ENCODE data around the gene DAW1.

Gene DAW1

DNA sequence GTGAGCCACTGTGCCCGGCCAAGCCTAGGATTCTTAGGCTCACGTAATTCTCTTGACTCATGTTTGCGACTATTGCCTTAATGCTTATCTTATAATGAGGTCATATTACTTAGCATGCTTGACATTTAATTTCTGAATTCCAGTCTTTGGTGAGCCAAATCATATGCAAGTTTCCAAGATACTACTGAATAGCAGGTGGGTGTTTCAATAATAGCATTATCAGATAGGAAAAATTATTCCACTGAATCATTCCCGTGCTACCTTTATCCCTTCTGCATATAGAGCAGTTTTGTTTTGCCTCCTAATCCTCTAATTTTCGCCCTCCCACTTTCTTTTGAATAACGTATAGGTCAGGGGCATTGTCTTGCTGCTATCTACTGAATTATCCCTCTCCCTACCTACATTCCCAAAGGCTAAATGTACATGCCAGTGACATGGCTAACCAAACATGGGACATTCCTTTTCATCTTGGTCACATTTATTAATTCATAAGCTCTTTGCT, 4.9 kb downstream of the DAW1 start:
- no peaks in the 10 kb centered on the region for H3K4me1 ChIP-seq (ENCODE audit: low read depth, poor library complexity, severe bottlenecking)
- H4K20me1 ChIP-seq (ENCODE audit: insufficient read depth): no peaks in the 10 kb centered on the region
- TF ChIP-seq, protein P1, sequence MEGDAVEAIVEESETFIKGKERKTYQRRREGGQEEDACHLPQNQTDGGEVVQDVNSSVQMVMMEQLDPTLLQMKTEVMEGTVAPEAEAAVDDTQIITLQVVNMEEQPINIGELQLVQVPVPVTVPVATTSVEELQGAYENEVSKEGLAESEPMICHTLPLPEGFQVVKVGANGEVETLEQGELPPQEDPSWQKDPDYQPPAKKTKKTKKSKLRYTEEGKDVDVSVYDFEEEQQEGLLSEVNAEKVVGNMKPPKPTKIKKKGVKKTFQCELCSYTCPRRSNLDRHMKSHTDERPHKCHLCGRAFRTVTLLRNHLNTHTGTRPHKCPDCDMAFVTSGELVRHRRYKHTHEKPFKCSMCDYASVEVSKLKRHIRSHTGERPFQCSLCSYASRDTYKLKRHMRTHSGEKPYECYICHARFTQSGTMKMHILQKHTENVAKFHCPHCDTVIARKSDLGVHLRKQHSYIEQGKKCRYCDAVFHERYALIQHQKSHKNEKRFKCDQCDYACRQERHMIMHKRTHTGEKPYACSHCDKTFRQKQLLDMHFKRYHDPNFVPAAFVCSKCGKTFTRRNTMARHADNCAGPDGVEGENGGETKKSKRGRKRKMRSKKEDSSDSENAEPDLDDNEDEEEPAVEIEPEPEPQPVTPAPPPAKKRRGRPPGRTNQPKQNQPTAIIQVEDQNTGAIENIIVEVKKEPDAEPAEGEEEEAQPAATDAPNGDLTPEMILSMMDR (conservative IDR thresholded peaks at IDR 0.05; ENCODE audit: low read depth, low read length): no peak
- no peaks in the 10 kb centered on the region for H3K27me3 ChIP-seq (ENCODE audit: insufficient read depth, low read depth)
- H3K4me3 ChIP-seq (IDR thresholded peaks at IDR 0.05; ENCODE audit: insufficient read depth, low read depth, low read length): no peak overlapping the region
- H3K36me3 ChIP-seq (ENCODE audit: insufficient read depth): no peaks in the 10 kb centered on the region
- H2AFZ ChIP-seq (ENCODE audit: low read depth): no peak overlapping the region
- H3K4me2 ChIP-seq: no peak overlapping the region
- no peaks in the 10 kb centered on the region for H3K79me2 ChIP-seq (ENCODE audit: insufficient read depth, low read depth)
- no peak overlapping the region for H3K9ac ChIP-seq
- H3K27ac ChIP-seq: no peak overlapping the region

DNA sequence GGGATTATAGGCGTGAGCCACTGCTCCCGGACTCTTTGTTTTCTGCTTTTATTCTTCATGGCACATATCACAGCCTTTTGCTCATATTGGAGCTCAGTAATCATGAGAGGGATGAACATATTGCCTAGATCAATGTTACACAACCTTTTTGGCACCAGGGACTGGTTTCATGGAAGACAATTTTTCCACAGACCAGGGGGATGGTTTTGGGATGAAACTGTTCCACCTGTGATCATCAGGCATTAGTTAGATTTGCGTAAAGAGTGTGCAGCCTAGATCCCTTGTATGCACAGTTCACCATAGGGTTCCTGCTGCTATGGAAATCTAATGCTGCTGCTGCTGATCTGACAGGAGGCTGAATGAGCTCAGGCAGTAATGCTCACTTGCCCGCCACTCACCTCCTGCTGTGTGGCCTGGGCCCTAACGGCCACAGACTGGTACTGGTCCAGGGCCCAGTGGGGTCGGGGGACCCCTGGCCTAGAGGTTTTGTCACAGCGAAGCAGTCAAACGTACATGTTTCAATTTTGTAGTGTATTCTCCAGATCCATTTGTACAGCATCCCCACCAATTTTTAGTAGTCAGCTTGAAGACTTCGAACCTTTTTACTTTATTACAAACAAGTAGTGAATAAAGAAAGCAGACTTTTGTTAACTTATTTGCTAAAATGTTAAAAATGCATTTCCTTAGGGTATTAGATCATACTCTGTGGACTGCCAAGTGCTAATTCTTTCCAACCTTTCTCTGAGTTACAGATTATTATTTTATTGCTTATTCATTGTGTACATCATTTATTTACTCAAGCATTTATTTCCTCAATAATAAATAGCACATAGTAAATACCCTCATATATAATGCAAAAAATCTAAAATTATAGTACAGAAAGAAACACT, 6.2 kb downstream of the DAW1 start:
- H4K20me1 ChIP-seq (ENCODE audit: insufficient read depth): no peaks in the 10 kb centered on the region
- no peak overlapping the region for H3K27ac ChIP-seq
- no peaks in the 10 kb centered on the region for H3K4me1 ChIP-seq (ENCODE audit: low read depth, poor library complexity, severe bottlenecking)
- no peaks in the 10 kb centered on the region for H3K36me3 ChIP-seq (ENCODE audit: insufficient read depth)
- H3K9ac ChIP-seq: no peak overlapping the region
- no peaks in the 10 kb centered on the region for H3K79me2 ChIP-seq (ENCODE audit: insufficient read depth, low read depth)
- no peak overlapping the region for H3K4me3 ChIP-seq (IDR thresholded peaks at IDR 0.05; ENCODE audit: insufficient read depth, low read depth, low read length)
- H3K27me3 ChIP-seq (ENCODE audit: insufficient read depth, low read depth): no peaks in the 10 kb centered on the region
- no peak overlapping the region for H3K4me2 ChIP-seq
- TF ChIP-seq, protein P1 (conservative IDR thresholded peaks at IDR 0.05; ENCODE audit: low read depth, low read length): no peak
- no peak overlapping the region for H2AFZ ChIP-seq (ENCODE audit: low read depth)

DNA sequence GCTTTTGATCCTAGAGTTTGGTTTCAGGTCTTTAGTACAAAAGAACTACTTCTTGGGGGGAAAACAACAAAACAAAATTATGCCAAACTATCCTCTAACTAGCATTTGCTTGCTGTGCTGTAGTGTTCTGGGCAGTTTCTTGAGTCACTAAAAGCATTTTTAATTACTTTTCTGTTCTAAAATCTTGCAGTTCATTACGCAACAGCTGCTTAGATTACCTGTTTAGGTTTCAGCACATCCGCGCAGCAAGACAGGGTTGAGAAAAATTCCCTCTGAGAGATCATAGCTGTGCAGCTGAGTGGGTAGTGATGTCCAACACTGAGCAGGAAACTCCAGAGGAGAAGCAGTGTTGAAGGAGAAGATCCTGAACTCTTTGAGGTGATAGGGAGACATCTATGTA, 9.0 kb downstream of the DAW1 start:
- TF ChIP-seq, protein P1 (conservative IDR thresholded peaks at IDR 0.05; ENCODE audit: low read depth, low read length): no peak
- Histone ChIP-seq H4K20me1 (ENCODE audit: insufficient read depth) (no peaks in the 10 kb centered on the region), H3K4me3 (IDR thresholded peaks at IDR 0.05; ENCODE audit: insufficient read depth, low read depth, low read length) (no peak overlapping the region), H2AFZ (ENCODE audit: low read depth) (no peak overlapping the region), H3K4me2 (no peak overlapping the region), H3K4me1 (ENCODE audit: low read depth, poor library complexity, severe bottlenecking) (no peaks in the 10 kb centered on the region), H3K27me3 (ENCODE audit: insufficient read depth, low read depth) (no peaks in the 10 kb centered on the region), H3K36me3 (ENCODE audit: insufficient read depth) (no peaks in the 10 kb centered on the region), H3K9ac (no peak overlapping the region), H3K79me2 (ENCODE audit: insufficient read depth, low read depth) (no peaks in the 10 kb centered on the region), H3K27ac (no peak overlapping the region)

DNA sequence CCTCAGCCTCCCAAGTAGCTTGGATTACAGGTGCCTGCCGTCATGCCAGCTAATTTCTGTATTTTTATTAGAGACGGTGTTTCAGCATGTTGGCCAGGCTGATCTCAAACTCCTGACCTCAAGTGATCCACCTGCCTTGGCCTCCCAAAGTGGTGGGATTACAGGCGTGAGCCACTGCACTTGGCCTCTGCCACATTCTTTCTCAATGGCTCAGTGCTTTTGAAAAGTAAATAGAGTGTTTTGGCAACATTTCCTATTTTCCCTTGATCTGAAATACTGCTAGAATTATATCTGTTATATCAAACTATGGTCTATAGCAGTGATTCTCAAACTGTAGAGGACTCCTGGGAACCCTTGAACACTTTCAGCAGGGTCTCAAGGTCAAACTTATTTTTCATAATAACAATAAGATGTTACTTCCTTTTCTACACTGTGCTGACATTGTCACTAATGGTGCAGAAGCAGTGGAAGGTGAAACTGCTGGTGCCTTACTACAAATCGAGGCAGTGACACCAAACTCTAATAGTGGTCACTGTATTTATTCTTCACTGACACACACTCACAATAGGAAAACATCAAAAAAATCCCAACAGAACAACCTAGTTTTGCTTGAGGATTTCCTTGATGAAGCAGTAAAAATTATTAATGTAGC, 10.6 kb downstream of the DAW1 start:
- no peak overlapping the region for H3K4me2 ChIP-seq
- no peaks in the 10 kb centered on the region for H3K27me3 ChIP-seq (ENCODE audit: insufficient read depth, low read depth)
- no peaks in the 10 kb centered on the region for H3K79me2 ChIP-seq (ENCODE audit: insufficient read depth, low read depth)
- TF ChIP-seq, protein P1 (conservative IDR thresholded peaks at IDR 0.05; ENCODE audit: low read depth, low read length): no peak
- no peaks in the 10 kb centered on the region for H3K36me3 ChIP-seq (ENCODE audit: insufficient read depth)
- no peak overlapping the region for H2AFZ ChIP-seq (ENCODE audit: low read depth)
- no peaks in the 10 kb centered on the region for H3K4me1 ChIP-seq (ENCODE audit: low read depth, poor library complexity, severe bottlenecking)
- H3K4me3 ChIP-seq (IDR thresholded peaks at IDR 0.05; ENCODE audit: insufficient read depth, low read depth, low read length): no peak overlapping the region
- no peaks in the 10 kb centered on the region for H4K20me1 ChIP-seq (ENCODE audit: insufficient read depth)
- no peak overlapping the region for H3K9ac ChIP-seq
- no peak overlapping the region for H3K27ac ChIP-seq

Measured in KMS-11 (cell line).